HG02884 (cell line): Measurements from ENCODE around the gene KCNQ1OT1.

Experiments used
- ATAC-seq: cut with Tn5 transposase; IDR thresholded peaks from one replicate; pipeline ENCODE4 v1.9.1; 2021; ENCODE audit warnings: mild to moderate bottlenecking, moderate library complexity; ENCODE audit not compliant: unreplicated experiment

The KCNQ1OT1 gene

DNA sequence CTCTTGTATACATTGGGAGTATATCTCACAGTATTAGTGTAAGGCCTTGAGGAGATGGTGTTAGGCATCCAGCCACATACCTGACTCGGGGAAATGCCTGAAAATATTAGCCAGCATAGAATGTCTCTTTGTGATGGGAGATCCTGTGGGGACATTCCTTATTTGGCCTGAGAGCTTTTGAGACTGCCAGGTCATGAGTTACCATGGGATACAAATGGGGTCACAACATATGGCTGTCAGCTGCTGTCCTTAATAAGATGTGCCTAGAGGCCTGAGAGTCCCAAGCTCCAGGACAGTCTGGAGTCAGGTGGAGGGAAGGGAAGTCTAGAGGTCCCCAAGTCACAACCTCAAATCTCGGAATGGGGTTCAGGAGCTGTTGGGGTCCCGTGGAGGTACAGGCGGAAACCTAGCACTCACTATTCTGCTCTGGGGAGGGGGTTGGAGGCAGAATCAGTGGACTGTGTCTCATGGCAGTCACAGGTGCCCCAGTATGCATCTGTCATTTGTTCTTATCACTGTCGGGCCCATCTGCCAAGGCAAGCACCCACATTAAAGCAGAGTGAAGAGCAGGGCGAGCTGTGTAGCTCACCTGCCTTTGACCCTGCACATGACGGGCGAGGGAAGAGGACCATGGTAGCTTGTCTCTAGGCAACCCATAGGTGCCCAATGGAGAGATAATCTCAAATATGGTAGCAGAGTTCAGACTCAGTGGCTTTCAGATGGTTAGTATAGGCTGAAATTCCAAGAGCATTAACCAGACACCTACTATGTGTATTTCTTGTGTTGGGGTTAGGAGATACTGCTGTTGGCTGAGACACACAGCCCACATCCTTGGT lies 29.9 kb downstream of the KCNQ1OT1 start:
- ATAC-seq, result no peak

DNA sequence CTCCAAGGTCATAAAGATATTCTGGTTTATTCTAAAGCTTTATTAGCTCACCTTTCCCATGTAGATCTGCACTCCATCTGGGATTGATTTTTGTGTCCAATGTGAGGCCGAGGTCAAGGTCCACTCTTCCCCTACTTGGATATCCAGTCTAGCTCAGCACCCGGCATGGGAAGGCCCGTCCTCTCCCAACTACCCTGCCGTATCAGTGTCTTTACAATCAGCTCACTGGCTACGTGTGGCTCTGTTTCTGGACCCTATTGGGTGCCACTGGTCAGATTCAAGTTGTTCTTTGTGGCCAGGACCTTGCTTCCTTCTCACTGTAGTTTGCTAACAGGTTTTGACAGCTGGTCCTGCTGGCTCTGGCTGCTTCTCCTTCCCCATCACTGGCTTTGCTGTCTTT lies 30.9 kb downstream of the KCNQ1OT1 start:
- no peak for ATAC-seq

DNA sequence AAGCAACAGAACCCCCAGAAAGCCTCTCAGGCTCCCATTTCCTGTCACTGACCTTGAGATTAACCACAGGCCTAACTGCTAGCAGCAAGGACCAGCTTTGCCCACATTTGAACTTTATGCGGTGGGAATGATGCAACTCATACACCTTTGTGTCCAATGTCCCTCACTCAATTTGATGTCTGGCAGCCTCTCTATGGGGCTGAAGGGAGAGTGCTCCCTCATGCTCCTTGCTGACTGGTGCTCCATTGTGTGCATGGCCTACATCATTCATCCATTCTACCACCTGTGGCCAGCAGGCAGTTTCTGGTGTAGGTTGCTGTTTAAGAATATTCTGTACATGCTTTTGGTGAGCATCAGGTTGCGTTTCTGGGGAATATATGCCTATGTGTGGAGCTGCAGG lies 31.9 kb downstream of the KCNQ1OT1 start:
- no peak for ATAC-seq

DNA sequence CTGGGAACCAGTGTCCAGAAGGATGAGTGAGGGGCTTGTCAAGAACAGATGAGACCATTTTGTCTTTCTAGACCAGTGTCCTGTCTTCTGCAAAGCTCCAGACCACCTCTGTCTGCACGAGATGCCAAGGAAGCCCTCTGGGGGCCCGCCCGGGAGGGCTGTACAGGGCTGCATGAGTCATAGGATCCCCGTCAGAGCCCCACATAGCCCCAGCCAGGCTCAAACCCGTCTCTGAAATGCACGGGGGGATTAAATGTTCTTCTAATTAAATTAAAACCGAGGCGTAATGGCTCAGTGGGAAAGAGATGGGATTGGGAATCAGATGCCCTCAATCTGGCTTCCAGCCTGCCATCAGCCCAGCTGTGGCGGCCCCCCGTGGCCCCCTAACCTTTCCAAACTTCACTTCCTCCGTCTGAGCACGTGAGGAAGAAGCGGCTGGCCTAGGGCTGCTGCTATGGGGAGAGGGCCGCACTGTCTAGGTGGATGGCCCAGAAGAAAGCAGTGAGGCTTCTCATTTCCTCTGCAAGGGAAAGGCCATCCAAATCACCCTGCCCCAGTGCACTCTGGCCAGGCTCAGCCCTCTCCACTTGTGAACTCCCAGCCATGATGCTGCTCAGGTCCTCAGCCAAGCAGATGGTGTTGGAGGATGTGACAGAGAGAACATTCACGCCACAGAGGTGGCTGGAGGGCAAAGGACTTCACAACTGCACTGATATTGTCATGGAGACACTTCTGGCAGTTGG lies 32.8 kb downstream of the KCNQ1OT1 start:
- ATAC-seq, result no peak

DNA sequence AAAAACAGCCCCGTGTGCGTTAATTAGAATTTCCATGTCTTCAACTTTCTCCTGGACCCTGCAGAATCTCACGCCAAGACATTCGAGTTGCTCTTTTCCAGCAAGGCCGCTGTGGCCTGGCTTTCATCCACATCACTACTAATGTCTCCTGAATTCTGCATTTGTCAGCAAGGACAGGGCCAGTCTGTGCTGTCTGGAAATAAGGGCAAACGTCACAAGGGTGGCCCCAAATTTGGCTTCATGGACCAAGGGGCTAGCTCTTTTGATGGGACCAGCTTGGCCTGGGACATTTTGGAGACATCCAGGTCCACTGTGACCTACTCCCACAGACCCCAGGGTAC lies 33.4 kb downstream of the KCNQ1OT1 start:
- ATAC-seq, result no peak

DNA sequence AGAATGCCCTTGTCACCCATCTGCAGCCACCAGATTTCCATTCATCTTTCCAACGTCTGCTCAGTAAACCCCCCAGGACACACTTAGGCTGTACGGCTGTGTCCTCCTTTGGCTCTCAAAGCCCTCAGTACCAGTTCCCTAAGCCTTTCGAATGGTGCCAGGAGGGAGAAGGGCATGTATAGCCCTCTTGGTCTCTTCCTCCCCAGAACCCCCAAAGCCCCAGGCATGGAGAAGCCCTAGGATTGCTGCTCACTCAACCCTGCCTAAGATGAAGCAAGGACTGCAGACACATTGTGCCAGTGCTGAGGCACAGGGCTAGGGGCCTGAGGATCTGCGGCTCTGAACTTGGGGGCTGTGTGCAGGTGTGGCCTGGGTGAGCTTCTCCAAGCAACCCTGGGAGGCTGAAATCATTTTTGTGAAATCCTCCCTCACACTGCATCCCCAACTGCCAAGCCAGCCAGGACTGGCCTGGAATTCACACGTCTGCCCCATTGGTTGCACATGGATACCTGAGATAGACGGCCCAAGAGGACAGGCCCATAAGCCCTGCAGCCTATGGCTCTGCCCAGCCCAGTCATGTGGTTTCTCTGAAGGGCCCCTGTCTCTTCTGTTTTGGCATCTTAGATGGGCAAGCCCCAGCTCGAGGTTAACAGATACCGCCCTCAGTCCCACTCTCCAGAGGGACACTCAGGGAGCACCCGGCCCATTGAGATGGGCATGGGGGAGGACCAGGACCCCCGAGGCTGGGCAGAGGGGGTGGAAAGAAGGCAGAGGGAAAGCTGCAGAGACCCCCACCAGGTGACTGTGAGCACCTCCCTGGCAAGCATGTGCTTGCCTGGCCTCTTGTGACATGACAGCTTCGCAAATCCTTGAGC lies 34.0 kb downstream of the KCNQ1OT1 start:
- no peak for ATAC-seq

DNA sequence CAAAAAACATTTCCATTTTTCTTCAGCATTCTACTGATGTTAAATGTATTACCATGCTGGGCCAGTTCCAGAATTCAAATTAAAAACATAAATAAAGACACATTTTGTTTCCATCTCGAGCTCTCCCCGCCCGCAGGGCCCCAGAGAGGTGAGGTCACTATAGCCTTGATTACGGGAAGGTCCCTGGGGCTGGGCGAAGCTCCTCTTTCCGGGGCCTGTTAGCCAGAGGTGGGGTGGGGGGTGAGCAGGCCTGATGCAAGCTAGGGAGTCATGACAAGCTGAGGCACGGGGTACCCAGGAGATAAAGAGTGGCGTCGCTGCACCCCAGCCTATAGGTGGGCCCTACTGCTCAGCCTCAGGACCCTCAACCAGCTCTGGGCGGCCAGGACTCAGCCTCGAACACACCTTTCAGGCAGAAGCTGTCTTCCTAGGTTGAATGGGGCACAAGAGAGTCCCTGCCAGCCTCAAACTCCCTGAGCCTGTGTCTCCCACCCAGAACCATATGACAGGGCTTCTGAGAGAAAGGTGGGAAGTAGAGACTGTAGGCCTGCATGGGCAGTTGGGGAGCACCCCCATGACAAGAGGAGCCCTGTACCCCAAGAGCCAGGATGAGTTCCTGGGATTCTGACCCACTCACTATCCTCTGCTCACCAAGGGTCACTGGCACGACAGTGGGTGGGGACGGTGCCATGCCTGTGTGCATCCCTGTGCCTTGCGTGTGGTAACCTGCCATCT lies 34.8 kb downstream of the KCNQ1OT1 start:
- no peak for ATAC-seq

DNA sequence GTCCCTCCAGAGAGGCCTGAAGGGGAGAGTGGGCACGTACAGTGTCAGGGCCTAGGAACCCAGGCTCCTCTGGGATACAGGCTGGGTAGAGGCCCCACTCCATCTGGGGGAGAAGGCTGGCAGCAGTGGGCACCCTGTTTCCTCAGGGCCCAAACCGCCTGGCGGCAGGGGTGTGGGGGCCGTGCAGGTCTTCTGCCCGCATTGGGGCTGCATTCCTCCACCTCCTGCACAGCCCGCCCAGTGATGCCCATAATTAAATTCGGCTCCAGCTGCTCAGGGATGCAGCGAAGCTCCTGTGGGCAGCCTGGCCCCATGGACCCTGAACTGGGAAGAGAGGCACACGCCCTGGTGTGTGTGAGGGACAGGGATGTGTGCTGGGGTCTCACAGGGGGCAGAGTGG lies 35.4 kb downstream of the KCNQ1OT1 start:
- no peak for ATAC-seq

DNA sequence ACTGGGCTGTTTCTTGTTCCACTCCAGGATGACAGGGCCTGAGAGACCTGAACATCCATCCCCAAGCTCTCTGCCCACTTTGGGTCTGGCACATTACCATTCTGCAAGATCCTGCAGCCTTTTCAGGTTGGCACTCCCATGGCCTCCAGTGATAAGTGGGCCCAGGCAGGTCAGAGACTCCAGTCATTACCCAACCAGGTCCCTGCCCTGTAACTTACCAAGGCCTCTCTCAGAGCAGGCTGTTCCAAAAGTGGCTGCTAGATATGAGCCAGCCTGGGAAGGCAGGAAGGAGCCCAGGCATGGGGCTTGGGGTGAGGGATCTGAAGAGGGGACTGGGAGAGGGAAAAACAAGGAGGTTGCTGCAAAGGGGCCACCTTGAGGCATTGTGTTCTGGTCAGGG lies 35.9 kb downstream of the KCNQ1OT1 start:
- ATAC-seq, result no peak

DNA sequence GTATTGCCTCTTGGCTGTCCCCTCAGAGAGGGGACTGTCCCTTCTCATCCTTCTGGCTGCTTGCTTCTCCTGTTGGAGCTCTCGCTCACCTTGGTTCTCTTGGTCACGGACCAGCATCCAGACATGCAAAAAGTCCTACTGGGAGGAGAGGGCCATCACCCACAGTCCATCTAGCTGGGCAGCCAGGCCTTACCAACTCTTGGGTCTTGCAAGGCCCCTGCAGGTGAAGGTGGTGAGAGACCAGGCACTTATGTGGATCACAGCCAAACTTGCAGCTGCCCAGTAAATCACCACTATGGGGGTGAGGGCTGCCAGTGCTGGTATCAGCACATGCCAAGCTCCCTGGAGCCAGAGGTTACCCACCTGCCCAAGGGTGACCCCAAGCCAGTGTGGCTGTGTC lies 36.3 kb downstream of the KCNQ1OT1 start:
- ATAC-seq, result no peak

DNA sequence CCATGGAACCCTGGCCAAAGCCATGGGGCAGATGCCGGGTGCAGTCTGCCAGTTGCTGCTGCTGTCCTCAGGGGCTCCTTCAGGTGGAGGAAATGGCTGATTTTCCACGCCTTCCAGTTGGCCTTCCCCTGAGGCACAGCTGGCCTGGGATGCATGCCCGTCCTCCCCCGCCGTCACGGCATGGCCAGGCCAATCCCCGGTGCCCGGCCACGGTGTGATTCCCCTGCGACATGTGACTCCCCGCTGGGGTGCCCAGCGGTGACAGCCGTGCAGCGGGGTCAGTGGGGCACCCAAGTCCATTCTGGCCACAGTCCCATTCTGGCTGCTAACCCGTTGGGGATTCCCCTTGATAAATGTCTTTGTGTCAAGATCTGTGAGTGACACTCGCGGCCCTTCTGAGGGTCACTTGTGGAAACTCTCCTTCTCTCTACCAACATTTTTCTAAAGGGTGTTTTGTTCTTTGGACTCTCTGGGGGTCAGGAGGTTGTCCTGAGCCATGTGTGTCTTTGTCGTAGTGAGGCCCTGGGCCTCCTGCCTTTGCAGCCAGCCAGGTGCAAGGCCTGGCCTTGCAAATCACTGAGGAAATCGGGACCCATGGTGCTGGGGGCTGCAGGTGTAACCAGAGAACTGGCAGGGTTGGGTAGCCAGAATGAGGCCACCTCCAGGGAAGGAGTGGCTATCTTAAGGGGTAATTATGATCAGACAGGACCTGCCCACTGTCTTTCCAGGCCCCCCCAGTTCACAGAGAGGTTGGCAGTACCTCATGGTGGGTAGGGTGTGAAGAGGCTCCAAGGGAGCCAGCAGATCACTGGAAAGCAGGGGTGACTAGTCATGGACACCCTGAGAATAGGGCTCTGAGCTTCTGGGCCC lies 37.1 kb downstream of the KCNQ1OT1 start:
- ATAC-seq, result no peak

DNA sequence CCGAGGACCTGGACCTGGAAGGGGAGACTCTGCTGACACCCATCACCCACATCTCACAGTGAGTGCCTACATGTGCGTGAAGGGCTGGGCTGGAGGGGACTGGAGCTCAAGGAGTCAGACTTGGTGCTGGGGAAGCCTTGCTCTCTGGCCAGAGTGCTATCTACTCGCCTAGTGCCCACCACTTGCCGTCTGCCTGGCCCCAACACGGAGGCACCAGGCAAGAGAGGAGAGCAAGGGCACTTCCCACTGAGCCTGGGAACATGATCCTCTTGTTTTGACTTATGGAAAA lies 37.8 kb downstream of the KCNQ1OT1 start:
- no peak for ATAC-seq

DNA sequence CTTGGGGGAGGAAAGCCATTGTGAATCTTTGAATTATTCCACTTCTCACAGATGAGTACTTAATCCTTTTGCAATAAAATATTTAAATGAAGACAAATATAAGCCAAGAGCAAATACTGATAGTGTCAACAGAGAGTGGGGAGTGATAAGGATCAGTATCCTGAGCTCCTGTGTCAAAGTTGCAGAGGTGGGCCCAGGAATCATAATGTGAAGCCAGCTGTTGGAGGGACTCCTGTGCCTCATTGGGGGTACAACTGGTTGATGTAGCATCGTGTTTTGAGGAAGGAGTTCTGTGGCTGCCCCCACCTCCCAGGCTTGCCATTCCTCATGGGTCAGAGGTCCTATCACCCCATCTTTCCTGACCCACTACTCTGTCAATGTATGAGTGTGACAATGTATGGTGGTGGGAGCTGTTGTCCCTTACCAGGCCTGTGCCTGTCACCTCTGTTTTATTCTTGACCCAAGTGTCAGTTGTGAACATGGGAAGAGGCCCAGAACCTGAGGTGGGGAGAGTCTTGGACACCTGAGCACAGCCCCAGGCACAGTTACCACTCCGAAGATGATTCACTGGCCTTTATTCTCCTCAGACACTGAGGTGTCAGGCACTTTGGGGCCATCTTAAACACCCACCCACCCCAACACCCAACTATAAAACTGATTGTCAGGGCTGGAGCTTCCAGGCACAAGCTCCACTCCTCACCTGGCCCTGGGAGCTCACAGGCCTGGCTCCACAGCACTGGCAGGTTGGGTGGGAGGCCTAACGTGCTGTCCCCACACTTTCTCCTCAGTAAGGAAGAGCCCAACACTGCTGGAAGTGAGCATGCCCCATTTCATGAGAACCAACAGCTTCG lies 38.4 kb downstream of the KCNQ1OT1 start:
- ATAC-seq, result no peak

DNA sequence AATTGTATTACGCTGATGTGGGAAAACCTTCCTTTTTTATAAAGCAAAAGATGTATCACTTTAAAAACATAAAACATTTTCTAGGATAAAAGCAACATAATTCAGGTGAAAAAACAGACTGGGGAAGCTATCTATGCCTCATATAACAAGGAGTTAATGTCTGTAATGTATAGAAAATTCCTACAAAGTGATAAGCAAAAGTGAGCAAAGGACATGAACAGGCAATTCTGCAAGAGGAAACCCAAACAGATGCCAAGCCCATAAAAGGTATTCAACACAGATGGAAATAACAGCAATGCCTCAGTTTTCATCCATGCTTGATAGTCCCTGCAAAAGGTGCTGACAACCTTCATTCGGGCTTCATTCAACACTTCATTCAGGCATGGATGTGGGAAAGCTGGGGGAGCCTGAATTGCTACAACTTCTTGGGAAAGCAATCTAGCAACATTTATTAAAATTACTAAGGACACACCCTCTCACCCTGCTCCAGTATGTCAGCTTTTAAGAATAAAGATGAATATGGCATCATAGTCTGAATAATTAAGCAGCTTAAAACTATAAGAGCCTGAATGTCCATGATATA lies 39.3 kb downstream of the KCNQ1OT1 start:
- no peak for ATAC-seq

DNA sequence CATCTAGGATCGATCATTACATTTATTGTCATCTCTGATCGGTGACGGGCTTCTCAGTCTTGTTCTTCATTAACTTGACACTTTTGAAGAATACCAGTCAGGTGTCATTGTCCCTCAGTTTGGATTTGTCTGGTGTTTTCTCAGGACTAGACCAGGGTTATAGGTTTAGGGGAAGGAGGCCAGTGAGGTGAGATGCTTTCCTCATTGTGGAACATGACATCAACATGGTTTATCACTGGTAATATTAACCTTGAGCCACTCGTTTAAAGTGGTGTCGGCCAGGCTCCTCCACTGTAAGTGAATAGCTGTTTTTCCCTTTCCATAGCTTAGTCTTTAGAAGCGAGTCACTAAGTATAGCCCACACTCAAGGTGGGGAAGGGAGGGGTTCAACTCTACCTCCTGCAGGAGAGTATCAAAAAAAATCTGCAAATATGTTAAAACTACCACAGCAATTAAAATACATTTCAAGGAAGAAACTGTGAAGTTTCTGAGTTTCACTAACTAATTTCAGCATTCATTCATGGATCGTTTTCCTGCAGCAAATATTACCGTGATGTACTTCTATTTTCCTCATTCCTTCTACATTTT lies 42.0 kb downstream of the KCNQ1OT1 start:
- ATAC-seq, result no peak

DNA sequence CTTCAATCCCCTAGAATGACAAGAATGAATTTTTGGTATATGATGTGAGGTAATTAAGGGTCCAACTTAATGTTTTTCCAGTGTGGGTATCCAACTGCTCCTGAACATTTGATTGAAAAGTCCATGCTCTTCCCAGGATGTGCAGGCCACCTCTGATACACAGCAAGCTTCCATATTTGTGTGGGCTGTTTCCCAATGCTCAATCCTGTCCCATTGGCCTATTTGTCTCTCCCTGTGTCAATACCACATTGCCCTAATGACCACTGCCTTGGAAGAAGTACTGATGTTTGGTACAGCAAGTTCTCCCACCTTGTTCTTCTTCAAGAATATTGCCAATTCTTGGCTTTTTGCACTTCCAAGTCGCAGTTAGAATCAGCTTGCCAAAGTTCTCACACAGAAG lies 42.9 kb downstream of the KCNQ1OT1 start:
- ATAC-seq, result no peak

DNA sequence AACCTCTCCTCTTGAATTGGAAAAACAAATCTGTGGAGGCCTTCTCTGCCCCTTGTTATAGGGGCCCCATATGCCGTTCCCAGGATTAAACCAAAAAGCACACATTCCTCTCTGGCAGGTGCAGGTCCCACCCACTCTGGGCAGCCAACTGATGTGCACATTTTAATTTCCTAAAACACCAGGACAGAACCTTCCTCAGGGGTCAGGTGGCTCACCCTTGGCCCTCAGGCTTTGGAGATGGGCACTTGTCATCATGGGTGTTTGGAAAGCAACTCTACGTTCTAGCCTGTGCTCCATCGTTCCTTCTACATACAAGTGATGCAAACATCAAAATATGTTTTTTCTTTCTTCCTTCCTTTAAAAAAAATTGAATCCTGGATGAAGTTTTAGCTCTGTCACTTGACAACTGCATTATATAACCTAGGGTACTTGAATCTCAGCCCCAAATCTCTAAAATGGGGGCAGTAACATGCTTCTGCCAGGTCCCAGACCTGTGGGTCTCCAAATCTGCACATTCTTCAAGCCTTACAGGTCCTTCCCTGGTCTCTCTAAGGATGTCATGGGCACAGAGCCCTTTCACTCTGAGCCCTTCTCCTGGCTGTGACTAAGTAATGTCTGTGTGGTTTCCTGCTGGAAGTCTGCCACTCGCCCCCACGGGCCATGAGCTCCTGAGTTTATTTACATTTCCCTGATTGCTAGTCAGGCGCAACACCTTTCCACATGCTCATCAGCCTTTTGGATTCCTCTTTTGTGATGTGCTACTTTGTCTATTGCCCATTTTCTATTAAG lies 43.8 kb downstream of the KCNQ1OT1 start:
- no peak for ATAC-seq
